ENCODE data around the gene AOC2. TPM values are rescaled to one million over a fixed set of nuclear protein-coding genes. Genes with fewer than 3 reads are reported as not detected.

AOC2 gene
- total and polyA plus RNA-seq, 2 of the 13 experiments (the other 11 are each of a cell fraction or from before 2014, with no cell fraction given), result 1.2 to 3.3 TPM

- TF ChIP-seq MTA1 (CRISPR knock-in tag; IDR thresholded peaks at IDR 0.05; ENCODE audit: borderline replicate concordance) (peak; percentile 99), ZNF766 (CRISPR knock-in tag; IDR thresholded peaks at IDR 0.05; ENCODE audit: borderline replicate concordance) (0 out of 2 replicates have a peak, but pooled peaks have one; percentile 56), ZNF720 (CRISPR knock-in tag; IDR thresholded peaks at IDR 0.05) (no peak), ZNF574 (CRISPR knock-in tag; IDR thresholded peaks at IDR 0.05) (peak; percentile 85), AKAP8 (CRISPR knock-in tag; IDR thresholded peaks at IDR 0.05) (no peak; the same call in 1 of the 2 replicates), HDAC6 (IDR thresholded peaks at IDR 0.05; ENCODE audit: low read depth, low read length) (no peak), ZMYM4 (CRISPR knock-in tag; IDR thresholded peaks at IDR 0.05) (peak; percentile 63; the same call in 1 of the 2 replicates), HIVEP1 (CRISPR knock-in tag; IDR thresholded peaks at IDR 0.05) (peak; percentile 72; the same call in 1 of the 2 replicates), PAXIP1 (CRISPR knock-in tag; conservative IDR thresholded peaks at IDR 0.05) (peak; percentile 93), MED13 (CRISPR knock-in tag; IDR thresholded peaks at IDR 0.05) (no peak), CCAR2 (optimal IDR thresholded peaks at IDR 0.05; ENCODE audit: low read depth, low read length) (no peak), ZNF639 (CRISPR knock-in tag; conservative IDR thresholded peaks at IDR 0.05) (no peak; the same call in 1 of the 2 replicates), ZNF547 (CRISPR knock-in tag; IDR thresholded peaks at IDR 0.05) (0 out of 2 replicates have a peak, but pooled peaks have one; percentile 20), ZBTB49 (CRISPR knock-in tag; IDR thresholded peaks at IDR 0.05; ENCODE audit: borderline replicate concordance) (no peak), HNRNPLL (IDR thresholded peaks at IDR 0.05; ENCODE audit: low read depth, low read length, poor library complexity, severe bottlenecking) (no peak), SOX6 (IDR thresholded peaks at IDR 0.05) (no peak), SOX6 (CRISPR knock-in tag; IDR thresholded peaks at IDR 0.05) (peak; percentile 90)
These were observed 42.1 kb downstream of the AOC2 start (continued) for GRCh38 chr17:42886283-42887176.

Measured in HepG2 (cell line).